ENCODE measurements around the gene AUNIP.

Gene AUNIP

GRCh38 chr1:25794325-25794724 is 64.9 kb downstream of the AUNIP start:
- no peak for DNase-seq (ENCODE audit: low read depth)

DNA sequence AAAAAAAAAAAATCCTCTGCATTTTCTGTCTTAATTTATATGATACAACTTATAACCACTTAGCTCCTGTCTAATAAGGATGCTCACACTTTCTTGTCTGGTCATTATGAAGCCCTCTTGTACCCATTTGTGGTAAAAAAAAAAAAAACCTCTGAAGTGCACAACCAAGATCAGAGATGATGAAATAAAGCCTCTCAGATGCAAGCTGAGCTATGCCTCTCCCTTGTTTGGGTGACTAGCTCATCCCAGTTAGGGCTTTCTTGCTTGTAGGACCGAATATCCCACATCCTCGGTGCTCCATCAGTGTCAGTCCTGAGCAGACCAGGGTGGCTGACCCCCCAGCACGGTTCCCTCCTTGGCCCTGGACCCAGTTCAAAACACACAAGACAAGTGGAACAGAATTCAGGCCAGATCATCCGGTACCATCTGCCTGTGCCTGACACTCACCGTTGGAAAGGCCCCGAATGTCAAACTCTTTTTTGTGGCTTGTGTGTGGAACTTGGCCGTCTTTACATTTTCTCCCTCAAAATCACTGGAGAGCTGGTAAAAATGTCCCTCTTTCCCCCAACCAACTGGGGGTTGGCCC is 65.6 kb downstream of the AUNIP start:
- DNase-seq (ENCODE audit: low read depth) = no peak

DNA sequence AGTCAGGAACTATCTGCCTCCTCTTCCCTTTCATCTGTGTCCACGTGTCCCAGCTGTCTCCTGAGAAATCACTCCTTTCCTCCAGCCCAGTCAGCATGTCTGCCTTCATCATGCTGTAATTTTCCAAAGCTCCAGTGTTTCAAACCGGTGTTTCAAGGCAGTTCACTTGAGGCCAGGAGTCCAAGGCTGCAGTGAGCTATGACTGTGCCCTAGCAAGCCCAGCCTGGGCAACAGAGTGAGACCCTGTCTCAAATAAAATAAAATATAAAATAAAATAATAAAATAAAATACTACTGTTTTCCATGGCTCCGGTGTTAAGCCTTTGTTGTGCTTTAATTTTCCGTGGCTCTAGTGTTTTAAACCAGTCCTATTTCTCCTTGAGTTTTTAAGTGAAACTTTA is 67.1 kb downstream of the AUNIP start:
- DNase-seq (ENCODE audit: low read depth) = no peak

DNA sequence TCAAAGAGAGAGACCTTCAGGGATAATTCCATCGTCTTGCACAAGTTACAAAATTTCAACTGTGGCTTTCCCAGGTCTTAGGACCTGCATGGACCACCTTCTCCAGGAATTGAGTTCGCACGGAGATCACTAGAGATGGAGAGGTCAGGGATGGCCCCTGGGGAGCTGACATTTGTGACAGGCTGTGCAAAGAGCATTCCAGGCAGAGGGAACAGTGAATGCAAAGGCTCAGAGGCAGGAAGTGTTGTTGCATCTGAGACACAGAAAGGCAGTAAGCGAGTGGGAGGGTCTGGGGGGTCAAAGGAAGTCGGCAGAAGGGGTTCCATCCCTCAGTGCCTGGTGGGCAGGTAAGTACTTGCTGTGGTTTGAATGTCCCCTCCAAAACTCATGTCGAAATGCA is 68.8 kb downstream of the AUNIP start:
- DNase-seq (ENCODE audit: low read depth) = no peak

GRCh38 chr1:25787760-25788166 is 71.5 kb downstream of the AUNIP start:
- no peak for DNase-seq (ENCODE audit: low read depth)

DNA sequence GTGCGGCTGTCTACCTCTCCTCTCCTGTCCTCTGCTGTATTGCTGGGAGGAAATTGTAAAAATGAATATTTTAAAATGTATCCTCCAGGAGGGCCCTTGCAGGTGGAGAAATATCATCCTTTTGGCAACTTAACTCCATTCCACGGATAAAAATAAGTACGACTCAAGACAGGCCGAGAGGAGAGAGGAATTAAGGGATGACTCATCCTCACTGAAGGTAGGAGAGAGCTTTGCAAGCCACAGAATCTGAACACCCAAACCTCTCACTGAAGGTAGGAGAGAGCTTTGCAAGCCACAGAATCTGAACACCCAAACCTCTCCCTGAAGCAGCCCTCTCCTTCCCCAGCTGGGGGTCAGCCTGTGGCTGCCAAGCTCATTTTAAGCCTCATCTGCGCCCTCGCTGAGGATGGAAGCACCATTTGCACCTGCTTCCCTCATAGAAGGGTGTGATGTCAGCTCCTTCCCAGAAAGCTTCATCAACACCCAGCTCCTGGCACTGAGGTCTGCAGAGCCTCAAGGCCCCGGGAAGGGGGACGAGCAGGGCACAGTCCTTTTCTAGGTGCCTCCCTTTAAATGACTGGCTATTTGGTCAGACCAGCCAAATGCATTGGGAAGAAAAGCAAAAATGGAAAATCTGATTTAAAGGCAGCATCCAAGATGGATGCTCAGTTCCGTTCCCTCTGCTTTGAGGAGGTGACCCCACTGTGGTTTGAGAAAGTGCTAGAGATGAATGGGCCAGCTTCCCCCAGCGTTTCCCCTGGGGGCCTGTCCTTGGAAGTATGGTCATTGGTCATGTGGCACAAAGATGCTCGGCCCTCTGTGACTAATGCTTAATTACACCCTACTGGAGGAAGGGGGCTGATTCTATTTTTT is 72.1 kb downstream of the AUNIP start:
- no peak for DNase-seq (ENCODE audit: low read depth)

GRCh38 chr1:25785333-25786067 is 73.8 kb downstream of the AUNIP start:
- DNase-seq (ENCODE audit: low read depth) = no peak

- DNase-seq (ENCODE audit: low read depth) = no peak
Observed at GRCh38 chr1:25784575-25785051, 74.6 kb downstream of the AUNIP start.
